ENCODE data around the gene SYCP3.

DNA sequence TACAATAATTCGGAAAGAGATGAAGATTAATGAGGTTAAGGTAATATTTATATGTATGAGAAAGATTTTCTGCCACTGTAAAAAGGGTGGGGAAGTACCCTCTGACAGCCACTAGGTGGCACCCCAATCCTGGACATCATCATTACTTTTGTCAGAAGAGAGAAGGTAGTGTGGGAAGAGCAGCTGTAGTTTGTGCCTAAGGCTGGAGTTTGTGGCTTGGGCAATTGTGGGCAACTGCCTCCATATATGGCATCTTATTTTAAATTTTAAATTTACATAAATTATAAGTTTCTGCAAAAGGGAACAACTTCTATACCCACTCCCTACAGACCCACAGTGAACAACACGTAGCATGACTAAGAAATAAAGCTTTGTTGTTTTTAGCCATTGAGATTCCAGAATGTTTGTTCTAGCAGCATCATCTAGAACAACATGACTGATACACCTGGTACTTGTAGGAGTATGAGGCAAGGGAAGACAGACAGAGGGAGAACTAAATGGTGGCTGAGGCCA is 34.4 kb upstream of the SYCP3 start:
- no peak for TF ChIP-seq POLR2A (IDR thresholded peaks at IDR 0.05)
- TF ChIP-seq, protein P1, sequence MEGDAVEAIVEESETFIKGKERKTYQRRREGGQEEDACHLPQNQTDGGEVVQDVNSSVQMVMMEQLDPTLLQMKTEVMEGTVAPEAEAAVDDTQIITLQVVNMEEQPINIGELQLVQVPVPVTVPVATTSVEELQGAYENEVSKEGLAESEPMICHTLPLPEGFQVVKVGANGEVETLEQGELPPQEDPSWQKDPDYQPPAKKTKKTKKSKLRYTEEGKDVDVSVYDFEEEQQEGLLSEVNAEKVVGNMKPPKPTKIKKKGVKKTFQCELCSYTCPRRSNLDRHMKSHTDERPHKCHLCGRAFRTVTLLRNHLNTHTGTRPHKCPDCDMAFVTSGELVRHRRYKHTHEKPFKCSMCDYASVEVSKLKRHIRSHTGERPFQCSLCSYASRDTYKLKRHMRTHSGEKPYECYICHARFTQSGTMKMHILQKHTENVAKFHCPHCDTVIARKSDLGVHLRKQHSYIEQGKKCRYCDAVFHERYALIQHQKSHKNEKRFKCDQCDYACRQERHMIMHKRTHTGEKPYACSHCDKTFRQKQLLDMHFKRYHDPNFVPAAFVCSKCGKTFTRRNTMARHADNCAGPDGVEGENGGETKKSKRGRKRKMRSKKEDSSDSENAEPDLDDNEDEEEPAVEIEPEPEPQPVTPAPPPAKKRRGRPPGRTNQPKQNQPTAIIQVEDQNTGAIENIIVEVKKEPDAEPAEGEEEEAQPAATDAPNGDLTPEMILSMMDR (IDR thresholded peaks at IDR 0.05) = peak; percentile 89 to 98 (median 94)
